ENCODE data around the gene CACNG6.
"Not testable (repeated sequence)": the region's sequence is repeated elsewhere in the genome, so short reads cannot be mapped to it uniquely, and the experiment has no call there.

CACNG6 gene

GRCh38 chr19:54029301-54029700, 37.9 kb downstream of the CACNG6 start:
- intact Hi-C loops (cut with DNase I; ENCODE audit: low total_unique reads), result no loop called here
- Histone ChIP-seq H3K9me3 (no peaks in the 10 kb centered on the region), H3K27ac (no peak overlapping the region), H3K4me1 (no peaks in the 10 kb centered on the region), H3K36me3 (no peaks in the 10 kb centered on the region), H3K4me3 (no peak overlapping the region), H3K27me3 (peaks cover 0 to 27% of the 10 kb centered on the region in 2 donors)
- DNase-seq, result no peak
- TF ChIP-seq CTCF (IDR thresholded peaks at IDR 0.05), result no peak

GRCh38 chr19:54029930-54030490, 38.6 kb downstream of the CACNG6 start:
- no peak overlapping the region for H3K4me3 ChIP-seq
- no peaks in the 10 kb centered on the region for H3K36me3 ChIP-seq
- intact Hi-C loops (cut with DNase I; ENCODE audit: low total_unique reads), result no loop called here
- no peaks in the 10 kb centered on the region for H3K9me3 ChIP-seq
- peak; percentile 24 to 47 for TF ChIP-seq CTCF (IDR thresholded peaks at IDR 0.05)
- H3K27me3 ChIP-seq, result peaks cover 0 to 20% of the 10 kb centered on the region in 2 donors
- no peaks in the 10 kb centered on the region for H3K4me1 ChIP-seq
- DNase-seq, result peak in 1 of 2 donors; percentile 48
- no peak overlapping the region for H3K27ac ChIP-seq

- intact Hi-C loops (cut with DNase I; ENCODE audit: low total_unique reads), result no loop called here
- Histone ChIP-seq H3K27me3 (peaks cover 0 to 20% of the 10 kb centered on the region in 2 donors), H3K27ac (no peak overlapping the region), H3K36me3 (no peaks in the 10 kb centered on the region), H3K4me1 (no peaks in the 10 kb centered on the region), H3K9me3 (no peaks in the 10 kb centered on the region), H3K4me3 (no peak overlapping the region)
- DNase-seq, result no peak
- TF ChIP-seq CTCF (IDR thresholded peaks at IDR 0.05), result no peak
Observed at GRCh38 chr19:54030895-54031586, 39.6 kb downstream of the CACNG6 start.

- H3K4me3 ChIP-seq, result no peak overlapping the region
- H3K27me3 ChIP-seq, result no peaks in the 10 kb centered on the region
- TF ChIP-seq CTCF (IDR thresholded peaks at IDR 0.05), result no peak
- intact Hi-C loops (cut with DNase I; ENCODE audit: low total_unique reads), result no loop called here
- no peaks in the 10 kb centered on the region for H3K9me3 ChIP-seq
- H3K36me3 ChIP-seq, result no peaks in the 10 kb centered on the region
- H3K4me1 ChIP-seq, result no peaks in the 10 kb centered on the region
- DNase-seq, result no peak
- no peak overlapping the region for H3K27ac ChIP-seq
Observed at GRCh38 chr19:54035215-54036178, 44.1 kb downstream of the CACNG6 start.

- intact Hi-C loops (cut with DNase I; ENCODE audit: low total_unique reads); H3K9me3 ChIP-seq; DNase-seq; H3K27me3 ChIP-seq; H3K4me3 ChIP-seq; H3K4me1 ChIP-seq; H3K27ac ChIP-seq; H3K36me3 ChIP-seq: not testable (repeated sequence)
Observed at GRCh38 chr19:54036542-54036941, 45.1 kb downstream of the CACNG6 start.

- no peaks in the 10 kb centered on the region for H3K36me3 ChIP-seq
- no peak overlapping the region for H3K4me3 ChIP-seq
- H3K27ac ChIP-seq, result no peak overlapping the region
- no peaks in the 10 kb centered on the region for H3K9me3 ChIP-seq
- intact Hi-C loops (cut with DNase I; ENCODE audit: low total_unique reads), result no loop called here
- H3K4me1 ChIP-seq, result no peaks in the 10 kb centered on the region
- H3K27me3 ChIP-seq, result peaks cover 0 to 7% of the 10 kb centered on the region in 2 donors
- DNase-seq, result no peak
- no peak for TF ChIP-seq CTCF (IDR thresholded peaks at IDR 0.05)
Observed at GRCh38 chr19:54040003-54040402, 48.6 kb downstream of the CACNG6 start.

Measured in tibial artery (tissue), 4 donors.